HEK293 (cell line): ENCODE measurements around the gene CSPG4.

Source experiments
- TCF7L2 ChIP-seq: IDR thresholded peaks from 2 replicates; pipeline ENCODE4 v1.6.1; 2011; ENCODE audit warnings: low read depth, mild to moderate bottlenecking, inconsistent platforms, low read length, moderate library complexity, borderline replicate concordance
- ZBTB48 ChIP-seq: fragments of 450-650 bp; formaldehyde crosslinking; IDR thresholded peaks from 2 replicates; pipeline ENCODE4 v1.5.1; 2016; ENCODE audit warnings: missing biosample characterization, missing genetic modification characterization
- ZNF280D ChIP-seq: fragments of 450-650 bp; formaldehyde crosslinking; IDR thresholded peaks from 2 replicates; pipeline ENCODE4 v1.5.1; 2016; ENCODE audit warnings: missing biosample characterization, missing genetic modification characterization
- ZNF555 ChIP-seq: fragments of 450-650 bp; formaldehyde crosslinking; conservative IDR thresholded peaks from 2 replicates; pipeline ENCODE4 v1.5.1; 2017; ENCODE audit warnings: missing biosample characterization, mild to moderate bottlenecking, missing genetic modification characterization, inconsistent platforms
- ZNF670 ChIP-seq: fragments of 450-650 bp; formaldehyde crosslinking; IDR thresholded peaks from 2 replicates; pipeline ENCODE4 v1.5.1; 2016; ENCODE audit warnings: missing biosample characterization, missing genetic modification characterization, low read depth
- ZSCAN30 ChIP-seq: fragments of 450-650 bp; IDR thresholded peaks from 2 replicates; pipeline ENCODE4 v1.5.1; 2018; ENCODE audit warnings: missing biosample characterization, mild to moderate bottlenecking, missing genetic modification characterization, moderate library complexity
- TF ChIP-seq, protein P1 (sequence below): fragments of 450-650 bp; formaldehyde crosslinking; IDR thresholded peaks from 2 replicates; pipeline ENCODE4 v1.5.1; 2016; ENCODE audit warnings: missing biosample characterization, missing genetic modification characterization
- TF ChIP-seq, protein P2 (sequence below): fragments of 450-650 bp; IDR thresholded peaks from 2 replicates; pipeline ENCODE4 v1.5.1; 2018; ENCODE audit warnings: missing biosample characterization, missing genetic modification characterization

- TF ChIP-seq ZSCAN30 (tag by site-specific recombination) (no peak), ZBTB48 (tag by site-specific recombination) (no peak), ZNF280D (tag by site-specific recombination) (no peak), ZNF670 (no peak), TCF7L2 (no peak), ZNF555 (tag by site-specific recombination) (no peak)
- TF ChIP-seq, protein P1, sequence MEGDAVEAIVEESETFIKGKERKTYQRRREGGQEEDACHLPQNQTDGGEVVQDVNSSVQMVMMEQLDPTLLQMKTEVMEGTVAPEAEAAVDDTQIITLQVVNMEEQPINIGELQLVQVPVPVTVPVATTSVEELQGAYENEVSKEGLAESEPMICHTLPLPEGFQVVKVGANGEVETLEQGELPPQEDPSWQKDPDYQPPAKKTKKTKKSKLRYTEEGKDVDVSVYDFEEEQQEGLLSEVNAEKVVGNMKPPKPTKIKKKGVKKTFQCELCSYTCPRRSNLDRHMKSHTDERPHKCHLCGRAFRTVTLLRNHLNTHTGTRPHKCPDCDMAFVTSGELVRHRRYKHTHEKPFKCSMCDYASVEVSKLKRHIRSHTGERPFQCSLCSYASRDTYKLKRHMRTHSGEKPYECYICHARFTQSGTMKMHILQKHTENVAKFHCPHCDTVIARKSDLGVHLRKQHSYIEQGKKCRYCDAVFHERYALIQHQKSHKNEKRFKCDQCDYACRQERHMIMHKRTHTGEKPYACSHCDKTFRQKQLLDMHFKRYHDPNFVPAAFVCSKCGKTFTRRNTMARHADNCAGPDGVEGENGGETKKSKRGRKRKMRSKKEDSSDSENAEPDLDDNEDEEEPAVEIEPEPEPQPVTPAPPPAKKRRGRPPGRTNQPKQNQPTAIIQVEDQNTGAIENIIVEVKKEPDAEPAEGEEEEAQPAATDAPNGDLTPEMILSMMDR: no peak
- TF ChIP-seq, protein P2, sequence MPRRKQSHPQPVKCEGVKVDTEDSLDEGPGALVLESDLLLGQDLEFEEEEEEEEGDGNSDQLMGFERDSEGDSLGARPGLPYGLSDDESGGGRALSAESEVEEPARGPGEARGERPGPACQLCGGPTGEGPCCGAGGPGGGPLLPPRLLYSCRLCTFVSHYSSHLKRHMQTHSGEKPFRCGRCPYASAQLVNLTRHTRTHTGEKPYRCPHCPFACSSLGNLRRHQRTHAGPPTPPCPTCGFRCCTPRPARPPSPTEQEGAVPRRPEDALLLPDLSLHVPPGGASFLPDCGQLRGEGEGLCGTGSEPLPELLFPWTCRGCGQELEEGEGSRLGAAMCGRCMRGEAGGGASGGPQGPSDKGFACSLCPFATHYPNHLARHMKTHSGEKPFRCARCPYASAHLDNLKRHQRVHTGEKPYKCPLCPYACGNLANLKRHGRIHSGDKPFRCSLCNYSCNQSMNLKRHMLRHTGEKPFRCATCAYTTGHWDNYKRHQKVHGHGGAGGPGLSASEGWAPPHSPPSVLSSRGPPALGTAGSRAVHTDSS (tag by site-specific recombination): no peak
These were observed 19.0 kb downstream of the CSPG4 start for GRCh38 chr15:75693501-75694240.
